PFSK-1 (cell line): ENCODE data around the gene HUS1B. TPM values are rescaled to one million over a fixed set of nuclear protein-coding genes. Genes with fewer than 3 reads are reported as not detected.

Experiments
- FOXP2 ChIP-seq: optimal IDR thresholded peaks from 2 replicates; pipeline ENCODE3; 2011; ENCODE audit warnings: borderline replicate concordance, control low read depth, inconsistent platforms; ENCODE audit not compliant: insufficient read depth; ENCODE audit errors: extremely low read length, extremely low read depth
- POLR2AphosphoS5 ChIP-seq: IDR thresholded peaks from 2 replicates; pipeline ENCODE4 v1.6.1; 2012; ENCODE audit warnings: low read depth, mild to moderate bottlenecking, control low read depth, low read length, moderate library complexity
- REST ChIP-seq, 2 experiments: IDR thresholded peaks; 2 replicates each; pipeline versions ENCODE4 v1.6.1 to v1.8.0; 2011 to 2012; ENCODE audit warnings: low read depth in 2 of 2, low read length in 2 of 2, control low read depth in 1 of 2, inconsistent platforms in 1 of 2, mild to moderate bottlenecking in 1 of 2, moderate library complexity in 1 of 2; ENCODE audit not compliant: insufficient read depth in 1 of 2
- SIN3A ChIP-seq: IDR thresholded peaks from 2 replicates; pipeline ENCODE4 v1.6.1; 2012; ENCODE audit warnings: mild to moderate bottlenecking, low read length, moderate library complexity, borderline replicate concordance; ENCODE audit not compliant: insufficient read depth
- TAF1 ChIP-seq: IDR thresholded peaks from 2 replicates; pipeline ENCODE4 v1.6.1; 2012; ENCODE audit warnings: low read length, control low read depth, borderline replicate concordance; ENCODE audit not compliant: insufficient read depth
- polyA plus RNA-seq: library from polyadenylated mRNA; unstranded; fragments of >200 nt; gene quantifications from one replicate; pipeline ENCODE4 v1.2.1, GENCODE V29; 2012; ENCODE audit warnings: low read depth, missing spikeins; ENCODE audit not compliant: insufficient read length

HUS1B gene
- 1.1 TPM for polyA plus RNA-seq

GRCh38 chr6:656460-657252 is at the start of gene HUS1B:
Gene HUS1B, minus strand, starts transcription at chr6:657100. Its CDS starts 156 bp downstream, at chr6:656944.
- TF ChIP-seq SIN3A (no peak), POLR2AphosphoS5 (no peak), TAF1 (no peak), FOXP2 (no peak), REST (IDR thresholded peaks at IDR 0.05; ENCODE audit: insufficient read depth in 1 of 2, low read depth in 2 of 2, low read length in 2 of 2) (no peak)

- no peak for TF ChIP-seq SIN3A
- no peak for TF ChIP-seq FOXP2
- no peak for TF ChIP-seq TAF1
- TF ChIP-seq REST (IDR thresholded peaks at IDR 0.05; ENCODE audit: insufficient read depth in 1 of 2, low read depth in 2 of 2, low read length in 2 of 2) = no peak
- no peak for TF ChIP-seq POLR2AphosphoS5
These were observed 49.2 kb upstream of the HUS1B start for GRCh38 chr6:706146-706545.

DNA sequence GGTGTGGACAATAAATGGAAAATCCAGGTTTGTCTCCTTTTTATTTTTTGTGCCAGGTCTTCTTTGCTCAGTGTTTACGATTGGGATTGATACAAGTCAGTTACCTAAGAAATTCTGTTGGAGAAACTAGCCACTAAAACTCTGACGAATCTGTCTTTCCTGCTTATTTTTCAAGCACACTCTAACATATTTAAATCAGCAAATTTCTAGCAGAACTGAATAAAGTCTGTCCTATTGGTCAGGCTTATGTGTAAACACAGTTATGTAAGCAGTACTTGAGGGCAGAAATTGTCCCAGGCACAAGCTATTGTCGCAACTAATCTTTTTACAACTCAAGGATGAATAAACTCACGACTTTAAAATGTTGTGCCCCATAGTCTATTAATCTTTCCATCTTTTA is 48.1 kb upstream of the HUS1B start:
- no peak for TF ChIP-seq FOXP2
- TF ChIP-seq REST (IDR thresholded peaks at IDR 0.05; ENCODE audit: insufficient read depth in 1 of 2, low read depth in 2 of 2, low read length in 2 of 2) = no peak
- no peak for TF ChIP-seq POLR2AphosphoS5
- TF ChIP-seq TAF1 = no peak
- TF ChIP-seq SIN3A = no peak

GRCh38 chr6:704046-704445 is 47.1 kb upstream of the HUS1B start:
- TF ChIP-seq REST (IDR thresholded peaks at IDR 0.05; ENCODE audit: insufficient read depth in 1 of 2, low read depth in 2 of 2, low read length in 2 of 2) (no peak), POLR2AphosphoS5 (no peak), TAF1 (no peak), SIN3A (no peak), FOXP2 (no peak)

GRCh38 chr6:703552-703951 is 46.7 kb upstream of the HUS1B start:
- TF ChIP-seq REST (IDR thresholded peaks at IDR 0.05; ENCODE audit: insufficient read depth in 1 of 2, low read depth in 2 of 2, low read length in 2 of 2) (no peak), FOXP2 (no peak), SIN3A (no peak), POLR2AphosphoS5 (no peak), TAF1 (no peak)
